ENCODE measurements around the gene SDS. TPM values are rescaled to one million over a fixed set of nuclear protein-coding genes. Genes with fewer than 3 reads are reported as not detected.

SDS gene
- total and polyA plus RNA-seq, 4 experiments from 2014 or later = 1.4 to 1.5 TPM; not detected in 2

DNA sequence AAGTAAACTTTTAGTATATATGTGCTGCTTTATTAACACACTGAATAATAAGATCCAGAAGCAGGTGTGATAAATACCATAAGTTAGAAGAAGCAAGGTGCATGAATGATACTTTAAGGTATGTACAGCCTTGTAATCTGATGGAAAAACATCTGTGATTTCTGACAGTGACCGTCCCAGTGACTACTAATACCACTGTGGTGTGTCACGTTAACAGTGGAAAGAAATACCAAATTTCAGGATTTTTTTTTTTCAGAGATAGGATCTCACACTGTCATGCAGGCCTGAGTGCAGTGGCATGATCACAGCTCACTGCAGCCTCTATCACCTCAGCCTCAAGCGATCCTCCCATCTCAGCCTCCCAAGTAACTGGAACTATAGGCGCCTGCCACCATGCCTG is 21.5 kb downstream of the SDS start:
- Histone ChIP-seq H3K27me3 (ENCODE audit: insufficient read depth, low read length) (no peaks in the 10 kb centered on the region), H3K36me3 (ENCODE audit: insufficient read depth, low read length) (no peaks in the 10 kb centered on the region), H3K9me3 (ENCODE audit: control insufficient read depth in 1 of 2, low read length in 2 of 2) (no peaks in the 10 kb centered on the region), H3K27ac (ENCODE audit: low read depth, low read length) (no peak overlapping the region), H3K4me3 (ENCODE audit: low read length in 2 of 2) (no peak overlapping the region), H3K4me1 (ENCODE audit: insufficient read depth, low read length) (no peaks in the 10 kb centered on the region)
- ChIA-PET CTCF (ENCODE audit: partially characterized antibody) (no interaction called here), POLR2A (ENCODE audit: partially characterized antibody) (no interaction called here)
- H3K4me1 Mint-ChIP-seq = no peaks in the 10 kb centered on the region
- DNase-seq = no peak
- no peak overlapping the region for H3K4me3 Mint-ChIP-seq
- intact Hi-C loops (cut with micrococcal nuclease) = no loop called here
- no peak overlapping the region for H3K27ac Mint-ChIP-seq
- H3K27me3 Mint-ChIP-seq = no peaks in the 10 kb centered on the region
- no peaks in the 10 kb centered on the region for H3K9me3 Mint-ChIP-seq
- peaks cover 8 to 35% of the 10 kb centered on the region in 2 donors for H3K36me3 Mint-ChIP-seq

DNA sequence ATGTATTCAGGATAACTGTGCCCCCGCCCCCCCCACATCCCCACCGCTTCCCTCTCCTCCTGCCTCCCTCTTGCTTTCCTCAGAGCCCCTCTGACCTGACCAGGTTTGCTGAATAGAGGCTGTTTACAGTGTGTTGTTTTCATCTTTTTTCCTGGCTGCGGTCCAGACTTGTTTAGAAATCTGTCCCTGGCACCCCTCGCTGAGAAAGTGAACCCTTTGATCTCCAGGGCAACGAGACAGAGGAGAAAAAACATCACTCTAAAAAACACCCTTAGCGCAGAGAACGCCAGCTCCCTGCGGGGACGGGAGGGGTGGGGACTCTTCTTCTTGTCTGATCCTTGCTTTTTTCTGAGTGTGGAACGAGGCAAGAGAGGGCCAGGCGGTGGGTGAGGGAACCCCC is 22.5 kb downstream of the SDS start:
- Mint-ChIP-seq H3K4me1 (no peaks in the 10 kb centered on the region), H3K9me3 (no peaks in the 10 kb centered on the region), H3K27ac (peak overlapping the region in 1 of 7 donors; percentile 19), H3K4me3 (no peak overlapping the region), H3K27me3 (no peaks in the 10 kb centered on the region), H3K36me3 (peaks cover 11 to 39% of the 10 kb centered on the region in 2 donors)
- no peaks in the 10 kb centered on the region for H3K36me3 ChIP-seq (ENCODE audit: insufficient read depth, low read length)
- H3K4me1 ChIP-seq (ENCODE audit: insufficient read depth, low read length) = no peaks in the 10 kb centered on the region
- POLR2A ChIA-PET (ENCODE audit: partially characterized antibody) = no interaction called here
- no peak for DNase-seq
- no peak overlapping the region for H3K27ac ChIP-seq (ENCODE audit: low read depth, low read length)
- H3K9me3 ChIP-seq (ENCODE audit: control insufficient read depth in 1 of 2, low read length in 2 of 2) = no peaks in the 10 kb centered on the region
- intact Hi-C loops (cut with micrococcal nuclease) = no loop called here
- no peak overlapping the region for H3K4me3 ChIP-seq (ENCODE audit: low read length in 2 of 2)
- H3K27me3 ChIP-seq (ENCODE audit: insufficient read depth, low read length) = no peaks in the 10 kb centered on the region
- CTCF ChIA-PET (ENCODE audit: partially characterized antibody) = no interaction called here

DNA sequence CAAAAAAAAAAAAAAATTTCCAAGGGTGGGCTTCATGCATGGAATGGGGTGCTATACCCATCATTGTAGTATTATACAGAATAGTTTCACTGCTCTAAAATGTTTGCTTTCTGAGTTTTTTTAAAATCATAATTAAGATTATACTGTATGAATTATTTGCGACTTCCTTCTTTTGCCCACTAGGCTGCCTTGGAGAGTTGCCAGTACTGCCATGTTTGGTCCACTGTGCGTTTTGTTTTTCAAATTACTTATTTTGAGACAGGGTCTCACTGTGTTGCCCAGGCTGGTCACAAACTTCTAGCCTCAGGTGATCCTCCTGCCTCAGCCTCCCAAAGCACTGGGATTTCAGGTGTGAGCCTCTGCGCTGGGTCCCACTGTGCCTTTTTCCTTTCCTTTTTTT is 25.4 kb downstream of the SDS start:
- Mint-ChIP-seq H3K36me3 (peaks cover 29 to 54% of the 10 kb centered on the region in 2 donors), H3K9me3 (no peaks in the 10 kb centered on the region), H3K27me3 (no peaks in the 10 kb centered on the region), H3K27ac (no peak overlapping the region), H3K4me3 (no peak overlapping the region), H3K4me1 (no peaks in the 10 kb centered on the region)
- H3K36me3 ChIP-seq (ENCODE audit: insufficient read depth, low read length) = peaks cover 6% of the 10 kb centered on the region
- no peak for DNase-seq
- H3K4me1 ChIP-seq (ENCODE audit: insufficient read depth, low read length) = no peaks in the 10 kb centered on the region
- H3K27me3 ChIP-seq (ENCODE audit: insufficient read depth, low read length) = no peaks in the 10 kb centered on the region
- CTCF ChIA-PET (ENCODE audit: partially characterized antibody) = no interaction called here
- no peak overlapping the region for H3K27ac ChIP-seq (ENCODE audit: low read depth, low read length)
- intact Hi-C loops (cut with micrococcal nuclease) = no loop called here
- H3K4me3 ChIP-seq (ENCODE audit: low read length in 2 of 2) = no peak overlapping the region
- no peaks in the 10 kb centered on the region for H3K9me3 ChIP-seq (ENCODE audit: control insufficient read depth in 1 of 2, low read length in 2 of 2)
- POLR2A ChIA-PET (ENCODE audit: partially characterized antibody) = no interaction called here

DNA sequence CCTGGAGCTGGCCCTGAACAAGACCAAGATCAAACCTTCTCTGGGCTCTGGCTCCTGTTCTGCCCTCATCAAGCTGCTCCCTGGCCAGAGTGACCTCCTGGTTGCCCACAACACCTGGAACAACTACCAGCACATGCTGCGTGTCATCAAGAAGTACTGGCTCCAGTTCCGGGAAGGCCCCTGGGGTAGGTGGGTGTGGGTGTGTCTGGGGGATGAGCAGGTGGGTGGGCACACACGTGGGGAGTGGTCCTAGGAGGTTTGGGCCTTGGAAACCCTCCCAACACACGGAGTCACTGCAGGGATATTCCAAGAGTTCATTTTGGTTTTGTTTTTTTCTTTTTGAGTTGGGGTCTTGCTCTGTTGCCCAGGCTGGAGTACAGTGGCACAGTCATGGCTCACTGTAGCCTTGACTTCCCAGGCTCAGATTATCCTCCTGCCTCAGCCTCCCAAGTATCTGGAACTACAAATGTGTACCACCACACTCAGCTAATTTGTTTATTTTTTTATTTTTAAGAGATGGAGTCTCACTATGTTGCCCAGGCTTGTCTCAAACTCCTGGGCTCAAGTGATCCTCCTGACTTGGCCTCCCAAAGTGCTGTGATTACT is 28.8 kb downstream of the SDS start:
- H3K36me3 ChIP-seq (ENCODE audit: insufficient read depth, low read length) = peaks cover 6% of the 10 kb centered on the region
- Mint-ChIP-seq H3K9me3 (no peaks in the 10 kb centered on the region), H3K4me1 (peaks cover 0 to 2% (median 0%) of the 10 kb centered on the region in 4 donors), H3K27me3 (no peaks in the 10 kb centered on the region), H3K27ac (no peak overlapping the region), H3K36me3 (peaks cover 35 to 56% of the 10 kb centered on the region in 2 donors), H3K4me3 (no peak overlapping the region)
- DNase-seq = no peak
- H3K27me3 ChIP-seq (ENCODE audit: insufficient read depth, low read length) = no peaks in the 10 kb centered on the region
- no peaks in the 10 kb centered on the region for H3K4me1 ChIP-seq (ENCODE audit: insufficient read depth, low read length)
- H3K4me3 ChIP-seq (ENCODE audit: low read length in 2 of 2) = no peak overlapping the region
- ChIA-PET CTCF (ENCODE audit: partially characterized antibody) (interaction anchor here (0.7 kb wide), 1 partner anchor 29 kb away, joined by 3 read pairs; no protein-coding TSS in a partner anchor), POLR2A (ENCODE audit: partially characterized antibody) (no interaction called here)
- no peak overlapping the region for H3K27ac ChIP-seq (ENCODE audit: low read depth, low read length)
- no peaks in the 10 kb centered on the region for H3K9me3 ChIP-seq (ENCODE audit: control insufficient read depth in 1 of 2, low read length in 2 of 2)
- intact Hi-C loops (cut with micrococcal nuclease) = no loop called here

DNA sequence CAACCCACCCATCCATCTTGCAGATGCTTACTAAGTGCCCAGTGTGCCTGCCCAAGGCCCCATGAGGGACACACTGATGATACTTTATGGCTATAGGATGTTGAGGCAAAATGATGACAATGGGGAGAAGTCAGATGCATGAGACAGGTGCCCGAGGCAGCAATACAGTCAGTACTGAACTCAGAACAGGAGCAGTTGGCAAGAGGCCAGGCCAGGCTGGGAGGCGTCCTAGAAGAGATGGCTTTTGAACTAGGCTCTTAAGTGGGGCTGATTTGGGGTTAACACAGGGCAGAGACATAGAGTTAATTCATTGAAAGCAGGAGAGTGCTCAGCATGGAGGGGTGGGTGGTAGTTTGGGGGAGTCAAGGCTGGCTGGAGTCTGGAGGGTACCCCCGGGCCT is 29.7 kb downstream of the SDS start:
- no peak overlapping the region for H3K4me3 Mint-ChIP-seq
- Histone ChIP-seq H3K27ac (ENCODE audit: low read depth, low read length) (no peak overlapping the region), H3K4me3 (ENCODE audit: low read length in 2 of 2) (no peak overlapping the region), H3K9me3 (ENCODE audit: control insufficient read depth in 1 of 2, low read length in 2 of 2) (no peaks in the 10 kb centered on the region), H3K27me3 (ENCODE audit: insufficient read depth, low read length) (no peaks in the 10 kb centered on the region), H3K36me3 (ENCODE audit: insufficient read depth, low read length) (peaks cover 6% of the 10 kb centered on the region), H3K4me1 (ENCODE audit: insufficient read depth, low read length) (no peaks in the 10 kb centered on the region)
- H3K36me3 Mint-ChIP-seq = peaks cover 35 to 58% of the 10 kb centered on the region in 2 donors
- no peak for DNase-seq
- intact Hi-C loops (cut with micrococcal nuclease) = no loop called here
- ChIA-PET CTCF (ENCODE audit: partially characterized antibody) (no interaction called here), POLR2A (ENCODE audit: partially characterized antibody) (no interaction called here)
- no peaks in the 10 kb centered on the region for H3K9me3 Mint-ChIP-seq
- H3K4me1 Mint-ChIP-seq = peaks cover 0 to 2% (median 0%) of the 10 kb centered on the region in 4 donors
- H3K27ac Mint-ChIP-seq = no peak overlapping the region
- H3K27me3 Mint-ChIP-seq = no peaks in the 10 kb centered on the region

DNA sequence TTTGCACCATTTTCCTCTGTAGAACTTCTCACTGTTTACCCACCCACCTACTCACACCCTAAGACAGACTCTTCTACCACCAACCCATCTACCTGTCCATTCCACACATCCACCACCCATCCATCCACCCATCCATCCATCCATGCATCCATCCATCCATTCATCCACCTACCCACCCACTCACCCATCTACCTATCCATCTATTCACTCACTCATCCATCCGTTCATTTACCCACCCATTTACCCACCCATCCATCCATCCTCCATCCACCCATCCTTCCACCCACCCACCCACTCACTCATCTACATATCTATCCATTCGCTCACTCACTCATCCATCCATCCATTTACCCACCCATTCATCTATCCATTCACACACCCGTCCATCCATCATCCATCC is 30.2 kb downstream of the SDS start:
- Histone ChIP-seq H3K9me3 (ENCODE audit: control insufficient read depth in 1 of 2, low read length in 2 of 2) (no peaks in the 10 kb centered on the region), H3K36me3 (ENCODE audit: insufficient read depth, low read length) (peaks cover 6% of the 10 kb centered on the region), H3K4me1 (ENCODE audit: insufficient read depth, low read length) (no peaks in the 10 kb centered on the region), H3K4me3 (ENCODE audit: low read length in 2 of 2) (no peak overlapping the region), H3K27ac (ENCODE audit: low read depth, low read length) (no peak overlapping the region), H3K27me3 (ENCODE audit: insufficient read depth, low read length) (no peaks in the 10 kb centered on the region)
- CTCF ChIA-PET (ENCODE audit: partially characterized antibody) = no interaction called here
- DNase-seq = no peak
- peaks cover 0 to 2% (median under 1%) of the 10 kb centered on the region in 4 donors for H3K4me1 Mint-ChIP-seq
- H3K36me3 Mint-ChIP-seq = peaks cover 35 to 56% of the 10 kb centered on the region in 2 donors
- H3K9me3 Mint-ChIP-seq = no peaks in the 10 kb centered on the region
- no peak overlapping the region for H3K4me3 Mint-ChIP-seq
- intact Hi-C loops (cut with micrococcal nuclease) = no loop called here
- H3K27ac Mint-ChIP-seq = no peak overlapping the region
- POLR2A ChIA-PET (ENCODE audit: partially characterized antibody) = no interaction called here
- H3K27me3 Mint-ChIP-seq = no peaks in the 10 kb centered on the region

DNA sequence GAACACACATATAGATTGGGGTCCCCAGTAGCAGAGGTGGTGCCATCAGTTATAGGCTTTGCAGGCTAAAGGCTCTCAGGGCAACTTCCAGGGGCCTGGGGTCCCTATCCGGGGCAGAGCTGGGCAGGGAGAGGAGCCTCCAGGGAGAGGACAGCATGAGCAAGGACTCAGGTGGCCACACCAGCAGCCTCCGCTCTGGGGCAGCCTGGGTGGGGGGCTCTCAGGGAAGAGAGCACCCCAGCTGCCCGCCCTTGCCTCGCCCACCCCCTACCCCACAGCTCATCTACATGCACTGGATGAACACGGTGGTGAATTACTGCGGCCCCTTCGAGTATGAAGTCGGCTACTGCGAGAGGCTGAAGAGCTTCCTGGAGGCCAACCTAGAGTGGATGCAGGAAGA is 31.3 kb downstream of the SDS start:
- intact Hi-C loops (cut with micrococcal nuclease) = no loop called here
- Histone ChIP-seq H3K27me3 (ENCODE audit: insufficient read depth, low read length) (no peaks in the 10 kb centered on the region), H3K4me3 (ENCODE audit: low read length in 2 of 2) (no peak overlapping the region), H3K27ac (ENCODE audit: low read depth, low read length) (no peak overlapping the region), H3K9me3 (ENCODE audit: control insufficient read depth in 1 of 2, low read length in 2 of 2) (no peaks in the 10 kb centered on the region), H3K36me3 (ENCODE audit: insufficient read depth, low read length) (peaks cover 6% of the 10 kb centered on the region), H3K4me1 (ENCODE audit: insufficient read depth, low read length) (no peaks in the 10 kb centered on the region)
- POLR2A ChIA-PET (ENCODE audit: partially characterized antibody) = no interaction called here
- H3K27ac Mint-ChIP-seq = no peak overlapping the region
- CTCF ChIA-PET (ENCODE audit: partially characterized antibody) = no interaction called here
- H3K4me1 Mint-ChIP-seq = peaks cover 0 to 5% (median under 1%) of the 10 kb centered on the region in 4 donors
- no peak overlapping the region for H3K4me3 Mint-ChIP-seq
- H3K9me3 Mint-ChIP-seq = no peaks in the 10 kb centered on the region
- no peaks in the 10 kb centered on the region for H3K27me3 Mint-ChIP-seq
- no peak for DNase-seq
- H3K36me3 Mint-ChIP-seq = peaks cover 32 to 54% of the 10 kb centered on the region in 2 donors

DNA sequence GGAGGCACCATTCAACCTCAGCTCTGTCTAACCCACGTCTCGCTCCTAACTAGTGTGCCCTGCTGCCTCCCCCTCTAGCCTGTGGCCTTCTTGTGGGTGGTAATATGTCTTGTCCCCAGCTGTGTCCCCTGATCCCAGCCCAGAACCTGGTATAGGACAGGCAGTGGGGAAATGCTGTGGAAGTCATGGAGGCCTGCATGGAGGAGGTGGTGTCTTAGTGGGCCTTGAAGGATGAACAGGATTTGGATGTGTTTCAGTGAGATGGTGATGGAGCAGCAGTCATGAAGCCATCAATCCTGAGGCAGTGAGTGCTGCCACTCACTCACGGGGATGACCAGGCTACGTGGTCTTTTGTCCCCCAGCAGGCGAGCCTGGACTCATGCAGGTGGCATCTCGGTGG is 31.9 kb downstream of the SDS start:
- ChIA-PET CTCF (ENCODE audit: partially characterized antibody) (no interaction called here), POLR2A (ENCODE audit: partially characterized antibody) (no interaction called here)
- Histone ChIP-seq H3K9me3 (ENCODE audit: control insufficient read depth in 1 of 2, low read length in 2 of 2) (no peaks in the 10 kb centered on the region), H3K36me3 (ENCODE audit: insufficient read depth, low read length) (peaks cover 6% of the 10 kb centered on the region), H3K27me3 (ENCODE audit: insufficient read depth, low read length) (no peaks in the 10 kb centered on the region), H3K4me3 (ENCODE audit: low read length in 2 of 2) (no peak overlapping the region), H3K27ac (ENCODE audit: low read depth, low read length) (no peak overlapping the region), H3K4me1 (ENCODE audit: insufficient read depth, low read length) (no peaks in the 10 kb centered on the region)
- H3K4me3 Mint-ChIP-seq = no peak overlapping the region
- intact Hi-C loops (cut with micrococcal nuclease) = no loop called here
- H3K27ac Mint-ChIP-seq = peak overlapping the region in 1 of 7 donors; percentile 47
- H3K4me1 Mint-ChIP-seq = peaks cover 0 to 5% (median under 1%) of the 10 kb centered on the region in 4 donors
- H3K36me3 Mint-ChIP-seq = peaks cover 28 to 49% of the 10 kb centered on the region in 2 donors
- H3K9me3 Mint-ChIP-seq = no peaks in the 10 kb centered on the region
- no peak for DNase-seq
- no peaks in the 10 kb centered on the region for H3K27me3 Mint-ChIP-seq

All from CD4-positive, alpha-beta memory T cell (primary cell).